K562 (cell line): Measurements from ENCODE around the gene UROD. TPM values are rescaled to one million over a fixed set of nuclear protein-coding genes. Genes with fewer than 3 reads are reported as not detected.

Source experiments
- BACH1 ChIP-seq: fragments of 200-800 bp; sonication (Bioruptor generic); IDR thresholded peaks from 2 replicates; pipeline ENCODE4 v1.6.1; 2016; ENCODE audit warnings: missing genetic modification characterization, missing compliant biosample characterization
- CBX3 ChIP-seq, 2 experiments: IDR thresholded peaks; 1 replicate in 1 of 2; 2 replicates in 1 of 2; pipeline ENCODE4 v1.6.1; 2012; ENCODE audit warnings: inconsistent platforms in 2 of 2, low read length in 2 of 2, borderline replicate concordance in 1 of 2, control low read depth in 1 of 2
- NCOR1 ChIP-seq: fragments of 450-650 bp; IDR thresholded peaks from 2 replicates; pipeline ENCODE4 v1.6.1; 2016; ENCODE audit warnings: mild to moderate bottlenecking, moderate library complexity
- NONO ChIP-seq, 2 experiments: fragments of 200-400 bp in 1 of 2; fragments of 450-650 bp in 1 of 2; formaldehyde crosslinking in 1 of 2; IDR thresholded peaks; 2 replicates each; pipeline ENCODE4 v1.6.1; 2017; ENCODE audit warnings: low read depth in 2 of 2, mild to moderate bottlenecking in 2 of 2, moderate library complexity in 2 of 2, low read length in 1 of 2
- SIN3B ChIP-seq: fragments of 450-650 bp; IDR thresholded peaks from 2 replicates; pipeline ENCODE4 v1.6.1; 2017; ENCODE audit warnings: low read depth, mild to moderate bottlenecking, moderate library complexity
- ZBTB40 ChIP-seq, 2 experiments: fragments of 450-650 bp in 1 of 2; sonication (generic) in 1 of 2; formaldehyde crosslinking in 1 of 2; IDR thresholded peaks; 2 replicates each; pipeline versions ENCODE4 v1.7.1 to v1.9.0; 2016 to 2022; ENCODE audit warnings: inconsistent platforms in 1 of 2, mild to moderate bottlenecking in 1 of 2, missing genetic modification reagents in 1 of 2
- ZNF224 ChIP-seq: sonication (generic); formaldehyde crosslinking; IDR thresholded peaks from 2 replicates; pipeline ENCODE4 v1.8.0; 2022; ENCODE audit warnings: mild to moderate bottlenecking, missing genetic modification reagents
- ZNF24 ChIP-seq: fragments of 450-650 bp; IDR thresholded peaks from 2 replicates; pipeline ENCODE4 v1.6.1; 2016
- ZNF263 ChIP-seq: sonication (generic); formaldehyde crosslinking; IDR thresholded peaks from 2 replicates; pipeline ENCODE4 v1.8.0; 2022; ENCODE audit warnings: mild to moderate bottlenecking, missing genetic modification reagents, borderline replicate concordance
- ZNF444 ChIP-seq: fragments of 250-450 bp; sonication (Bioruptor Pico); IDR thresholded peaks from 2 replicates; pipeline ENCODE4 v1.4.0; 2020; ENCODE audit warnings: mild to moderate bottlenecking, moderate library complexity
- polyA plus RNA-seq, 8 experiments: library from polyadenylated mRNA; depleted of rRNA in 4 of 8; stranded (reverse) in 5 of 8; unstranded in 3 of 8; fragments of >200 nt; fragmentation: Nextera tagmentation in 2 of 8; fragmentation: Illumina TruSeq in 1 of 8; extraction: Ambion mirVana in 2 of 8; extraction: Trizol in 1 of 8; gene quantifications; 2 replicates each; pipeline versions ENCODE4 v1.2.1 to v1.2.3, GENCODE V29; 2011 to 2014; ENCODE audit warnings: inconsistent platforms in 1 of 8, missing spikeins in 1 of 8
- total RNA-seq, 7 experiments: library from RNA; depleted of rRNA in 6 of 7; stranded (reverse); fragments of >200 nt in 6 of 7; fragmentation: Illumina TruSeq in 2 of 7; extraction: Trizol in 2 of 7; gene quantifications; 2 replicates each; pipeline versions ENCODE4 v1.2.1 to v1.2.3, GENCODE V29; 2011 to 2021; ENCODE audit warnings: low replicate concordance in 1 of 7
- TF ChIP-seq, protein P1 (sequence below): fragments of 450-650 bp; IDR thresholded peaks from 2 replicates; pipeline ENCODE4 v1.6.1; 2018; ENCODE audit warnings: mild to moderate bottlenecking, low read depth; ENCODE audit not compliant: partially characterized antibody

Gene UROD
- total and polyA plus RNA-seq, 9 of the 15 experiments (the other 6 are each of a cell fraction or from before 2014, with no cell fraction given): 533 to 2,933 (median 1,100) TPM

GRCh38 chr1:45012639-45013278 lies 705 bp downstream of the UROD start (continued):
- TF ChIP-seq SIN3B (no peak), NONO (IDR thresholded peaks at IDR 0.05; ENCODE audit: low read depth in 2 of 2, low read length in 1 of 2) (no peak; a peak in 2 of 4 replicates), ZNF263 (CRISPR knock-in tag) (peak; percentile 44; the same call in 1 of the 2 replicates), CBX3 (IDR thresholded peaks at IDR 0.05; ENCODE audit: borderline replicate concordance in 1 of 2, low read length in 2 of 2) (peak in 1 of 2 experiments; percentile 73; a peak in 2 of 3 replicates), NCOR1 (peak; percentile 98), ZNF224 (CRISPR knock-in tag) (no peak), BACH1 (no peak), ZBTB40 (IDR thresholded peaks at IDR 0.05) (no peak), ZBTB40 (CRISPR knock-in tag; IDR thresholded peaks at IDR 0.05) (no peak), ZNF444 (CRISPR knock-in tag) (no peak), ZNF24 (peak; percentile 78)
- TF ChIP-seq, protein P1, sequence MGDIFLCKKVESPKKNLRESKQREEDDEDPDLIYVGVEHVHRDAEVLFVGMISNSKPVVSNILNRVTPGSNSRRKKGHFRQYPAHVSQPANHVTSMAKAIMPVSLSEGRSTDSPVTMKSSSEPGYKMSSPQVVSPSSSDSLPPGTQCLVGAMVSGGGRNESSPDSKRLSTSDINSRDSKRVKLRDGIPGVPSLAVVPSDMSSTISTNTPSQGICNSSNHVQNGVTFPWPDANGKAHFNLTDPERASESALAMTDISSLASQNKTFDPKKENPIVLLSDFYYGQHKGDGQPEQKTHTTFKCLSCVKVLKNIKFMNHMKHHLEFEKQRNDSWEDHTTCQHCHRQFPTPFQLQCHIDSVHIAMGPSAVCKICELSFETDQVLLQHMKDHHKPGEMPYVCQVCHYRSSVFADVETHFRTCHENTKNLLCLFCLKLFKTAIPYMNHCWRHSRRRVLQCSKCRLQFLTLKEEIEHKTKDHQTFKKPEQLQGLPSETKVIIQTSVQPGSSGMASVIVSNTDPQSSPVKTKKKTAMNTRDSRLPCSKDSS: no peak
